Measurements from ENCODE around the gene MXRA5.
"Not testable (repeated sequence)": the region's sequence is repeated elsewhere in the genome, so short reads cannot be mapped to it uniquely, and the experiment has no call there.

Gene MXRA5, protein sequence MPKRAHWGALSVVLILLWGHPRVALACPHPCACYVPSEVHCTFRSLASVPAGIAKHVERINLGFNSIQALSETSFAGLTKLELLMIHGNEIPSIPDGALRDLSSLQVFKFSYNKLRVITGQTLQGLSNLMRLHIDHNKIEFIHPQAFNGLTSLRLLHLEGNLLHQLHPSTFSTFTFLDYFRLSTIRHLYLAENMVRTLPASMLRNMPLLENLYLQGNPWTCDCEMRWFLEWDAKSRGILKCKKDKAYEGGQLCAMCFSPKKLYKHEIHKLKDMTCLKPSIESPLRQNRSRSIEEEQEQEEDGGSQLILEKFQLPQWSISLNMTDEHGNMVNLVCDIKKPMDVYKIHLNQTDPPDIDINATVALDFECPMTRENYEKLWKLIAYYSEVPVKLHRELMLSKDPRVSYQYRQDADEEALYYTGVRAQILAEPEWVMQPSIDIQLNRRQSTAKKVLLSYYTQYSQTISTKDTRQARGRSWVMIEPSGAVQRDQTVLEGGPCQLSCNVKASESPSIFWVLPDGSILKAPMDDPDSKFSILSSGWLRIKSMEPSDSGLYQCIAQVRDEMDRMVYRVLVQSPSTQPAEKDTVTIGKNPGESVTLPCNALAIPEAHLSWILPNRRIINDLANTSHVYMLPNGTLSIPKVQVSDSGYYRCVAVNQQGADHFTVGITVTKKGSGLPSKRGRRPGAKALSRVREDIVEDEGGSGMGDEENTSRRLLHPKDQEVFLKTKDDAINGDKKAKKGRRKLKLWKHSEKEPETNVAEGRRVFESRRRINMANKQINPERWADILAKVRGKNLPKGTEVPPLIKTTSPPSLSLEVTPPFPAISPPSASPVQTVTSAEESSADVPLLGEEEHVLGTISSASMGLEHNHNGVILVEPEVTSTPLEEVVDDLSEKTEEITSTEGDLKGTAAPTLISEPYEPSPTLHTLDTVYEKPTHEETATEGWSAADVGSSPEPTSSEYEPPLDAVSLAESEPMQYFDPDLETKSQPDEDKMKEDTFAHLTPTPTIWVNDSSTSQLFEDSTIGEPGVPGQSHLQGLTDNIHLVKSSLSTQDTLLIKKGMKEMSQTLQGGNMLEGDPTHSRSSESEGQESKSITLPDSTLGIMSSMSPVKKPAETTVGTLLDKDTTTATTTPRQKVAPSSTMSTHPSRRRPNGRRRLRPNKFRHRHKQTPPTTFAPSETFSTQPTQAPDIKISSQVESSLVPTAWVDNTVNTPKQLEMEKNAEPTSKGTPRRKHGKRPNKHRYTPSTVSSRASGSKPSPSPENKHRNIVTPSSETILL (N-terminal part only)

DNA sequence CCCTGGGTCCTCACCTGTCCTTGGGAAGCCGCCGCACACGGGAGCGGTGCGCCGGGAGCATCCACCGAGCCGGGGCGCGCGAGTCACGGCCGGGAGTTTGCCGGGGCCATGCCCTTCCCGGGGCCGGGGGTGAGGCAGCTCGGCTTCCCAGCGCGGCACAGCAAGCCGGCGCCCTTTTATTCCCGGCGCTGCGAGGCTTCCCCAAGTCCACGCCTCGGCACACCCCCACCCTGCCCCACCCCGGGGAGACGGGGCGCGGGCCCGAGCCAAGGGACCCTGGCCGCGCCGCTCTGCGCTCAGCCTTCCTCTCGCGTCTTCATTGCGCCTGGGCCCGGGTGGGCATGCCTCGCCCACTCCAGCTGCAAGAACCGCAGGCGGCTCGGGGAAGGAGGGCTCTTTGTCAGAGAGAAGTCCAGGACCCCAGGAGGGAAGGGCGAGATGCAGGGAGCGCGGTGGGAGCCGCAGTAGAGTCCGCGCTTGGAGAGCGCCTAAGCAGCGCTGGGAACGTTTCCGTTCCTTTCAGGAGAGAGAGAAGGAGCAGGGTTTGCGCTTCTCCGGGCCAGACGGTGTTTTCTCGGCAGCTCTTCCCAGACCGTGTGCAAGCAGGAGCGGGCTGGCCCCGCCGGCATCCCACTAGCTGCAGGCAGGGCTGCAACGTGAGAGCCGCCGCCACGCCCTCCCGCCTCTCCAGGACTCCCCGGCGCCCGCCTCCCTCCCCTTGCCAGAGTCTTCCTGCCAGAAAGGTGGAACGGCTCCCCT is at the start of gene MXRA5:
MXRA5 (minus strand) TSS at position 152 of the 759 bp plus-strand sequence. CDS start 2,819 bp downstream, outside the sequence.
- DNase-seq = no peak

DNA sequence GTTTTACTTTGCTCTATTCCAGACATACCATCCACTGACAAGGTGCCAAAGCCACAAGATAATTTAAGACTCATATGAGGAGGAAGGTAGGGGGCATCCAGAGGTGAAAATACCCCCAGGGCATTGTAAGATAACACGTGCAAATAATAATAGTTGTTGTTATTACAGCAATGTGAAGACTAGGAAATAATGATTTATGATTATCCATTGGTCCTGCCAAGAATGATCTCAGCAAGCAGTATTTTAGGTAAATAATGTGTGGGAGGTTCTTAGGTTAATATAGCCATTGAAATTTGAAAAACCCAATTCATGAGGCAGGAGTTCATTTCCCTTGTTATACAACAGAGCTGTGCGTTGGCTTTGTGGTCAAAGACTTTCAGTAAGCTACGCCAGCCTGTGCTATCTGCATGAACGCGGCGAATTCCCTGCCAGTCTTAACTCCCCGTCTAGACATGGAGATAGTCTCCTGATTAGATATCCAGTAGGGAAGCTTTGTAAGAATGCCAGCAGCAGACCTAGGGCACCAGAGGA is 47.2 kb upstream of the MXRA5 start:
- no peak for DNase-seq

DNA sequence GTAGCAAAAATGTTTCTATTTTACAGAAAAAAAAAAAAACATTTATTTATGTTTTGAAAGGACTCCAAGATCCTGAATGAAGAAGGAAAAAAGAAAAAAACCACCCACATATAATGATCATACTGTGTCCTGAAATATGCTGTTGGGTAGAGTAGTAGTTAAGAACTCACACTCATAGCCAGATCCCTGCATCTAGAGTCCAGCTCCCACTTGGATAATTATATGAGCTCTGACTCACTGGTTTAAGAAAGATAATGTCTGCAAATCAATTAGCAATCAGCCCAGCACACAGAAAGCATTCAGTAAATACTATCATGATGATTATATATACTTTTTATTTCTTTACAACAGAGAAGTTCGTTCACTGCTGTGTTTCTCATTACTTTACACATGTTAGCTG is 46.7 kb upstream of the MXRA5 start:
- no peak for DNase-seq

DNA sequence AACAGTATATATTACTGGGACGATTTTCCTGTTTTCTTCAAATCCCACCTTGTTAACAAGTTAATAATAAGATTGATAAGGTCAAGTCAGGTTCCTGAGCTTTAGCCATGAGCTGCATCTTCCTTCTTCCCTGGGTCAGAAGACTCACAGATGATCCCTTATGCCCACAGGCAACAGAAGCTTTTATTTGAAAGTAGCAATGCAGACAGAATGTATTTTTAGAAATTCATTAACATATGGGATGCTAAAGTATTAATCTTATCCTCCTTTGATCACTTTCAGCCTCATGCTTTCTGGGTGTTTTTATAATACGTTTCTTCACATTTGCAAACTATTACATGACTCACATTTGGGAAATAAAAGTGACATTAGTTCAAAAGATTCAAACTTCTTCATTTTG is 42.0 kb upstream of the MXRA5 start:
- DNase-seq = no peak

GRCh38 chrX:3384327-3384726 is 37.9 kb upstream of the MXRA5 start:
- no peak for DNase-seq

GRCh38 chrX:3380603-3381002 is 34.2 kb upstream of the MXRA5 start:
- no peak for DNase-seq

GRCh38 chrX:3379111-3379510 is 32.7 kb upstream of the MXRA5 start:
- DNase-seq = no peak

GRCh38 chrX:3378156-3378555 is 31.7 kb upstream of the MXRA5 start:
- no peak for DNase-seq

- no peak for DNase-seq
These were observed 31.1 kb upstream of the MXRA5 start for GRCh38 chrX:3377560-3377959.

DNA sequence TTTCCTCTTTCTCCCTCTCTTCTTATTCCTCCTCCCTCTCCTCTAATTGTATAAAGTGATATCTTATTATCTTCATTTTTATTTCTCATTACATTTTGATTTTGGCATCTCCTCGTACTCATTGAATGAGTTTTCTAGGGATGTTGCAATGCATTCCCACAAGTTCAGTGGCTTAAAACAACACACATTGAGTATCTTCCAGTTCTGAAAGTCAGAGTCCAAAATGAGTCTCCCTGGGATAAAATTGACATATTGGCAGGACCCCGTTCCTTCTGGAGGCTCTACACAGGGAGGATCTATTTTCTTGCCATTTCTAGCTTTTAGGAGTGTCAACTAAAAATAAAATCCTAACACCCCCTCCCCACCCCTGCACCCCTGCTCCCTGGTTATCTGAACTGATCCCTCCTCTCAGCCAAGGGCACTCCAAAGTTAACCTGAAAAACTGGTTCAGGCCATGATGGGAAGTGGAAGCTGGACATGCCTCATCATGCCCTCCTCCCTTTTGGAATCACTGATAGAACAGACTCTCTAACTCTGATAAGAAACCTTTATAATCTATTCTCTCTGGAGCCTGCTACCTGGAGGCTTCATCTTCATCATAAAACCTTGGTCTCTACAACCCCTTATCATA is 29.5 kb upstream of the MXRA5 start:
- not testable (repeated sequence) for DNase-seq

GRCh38 chrX:3374108-3374800 is 27.8 kb upstream of the MXRA5 start:
- no peak for DNase-seq

- no peak for DNase-seq
These were observed 24.7 kb upstream of the MXRA5 start for GRCh38 chrX:3371163-3371562.

- no peak for DNase-seq
These were observed 24.2 kb upstream of the MXRA5 start for GRCh38 chrX:3370656-3371055.

DNA sequence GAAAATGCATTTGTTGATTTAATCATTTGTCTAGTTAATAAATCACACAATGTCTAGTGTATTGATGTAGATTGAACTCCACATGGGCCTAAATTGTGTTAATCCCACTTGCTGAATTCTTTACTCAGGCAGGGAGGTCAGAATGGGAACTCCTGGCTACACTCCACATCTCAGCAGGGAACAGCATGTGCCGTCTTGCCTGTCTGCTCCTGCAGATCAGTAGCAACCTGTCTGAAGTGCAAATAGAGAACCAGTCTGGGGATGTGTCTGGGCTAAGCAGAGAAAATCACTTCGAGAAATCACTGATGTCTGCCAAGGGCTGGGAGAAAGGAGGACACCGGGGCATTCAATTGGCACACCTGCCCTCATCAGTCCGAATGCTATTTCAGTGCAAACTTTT is 16.5 kb upstream of the MXRA5 start:
- DNase-seq = no peak

GRCh38 chrX:3360881-3361280 is 14.4 kb upstream of the MXRA5 start:
- no peak for DNase-seq

DNA sequence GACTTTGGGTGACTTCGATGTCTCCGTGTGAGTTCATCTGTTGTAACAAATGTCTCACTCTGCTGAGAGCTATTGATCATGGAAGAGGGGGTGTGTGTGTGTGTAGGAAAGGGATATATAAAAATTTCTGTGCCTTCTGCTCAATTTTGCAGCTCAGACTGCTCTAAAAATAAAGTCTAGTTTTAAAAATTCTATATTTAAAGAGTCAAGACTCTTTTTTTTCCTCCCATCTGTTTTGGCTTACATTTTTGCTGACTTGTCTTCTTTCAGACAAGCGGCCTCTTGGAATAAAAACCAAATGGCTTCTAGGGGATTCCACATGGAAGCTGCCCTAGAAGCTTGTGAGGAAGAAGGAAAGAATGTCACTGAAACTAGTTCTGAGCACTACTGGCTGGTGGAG is 6.3 kb upstream of the MXRA5 start:
- not testable (repeated sequence) for DNase-seq

DNA sequence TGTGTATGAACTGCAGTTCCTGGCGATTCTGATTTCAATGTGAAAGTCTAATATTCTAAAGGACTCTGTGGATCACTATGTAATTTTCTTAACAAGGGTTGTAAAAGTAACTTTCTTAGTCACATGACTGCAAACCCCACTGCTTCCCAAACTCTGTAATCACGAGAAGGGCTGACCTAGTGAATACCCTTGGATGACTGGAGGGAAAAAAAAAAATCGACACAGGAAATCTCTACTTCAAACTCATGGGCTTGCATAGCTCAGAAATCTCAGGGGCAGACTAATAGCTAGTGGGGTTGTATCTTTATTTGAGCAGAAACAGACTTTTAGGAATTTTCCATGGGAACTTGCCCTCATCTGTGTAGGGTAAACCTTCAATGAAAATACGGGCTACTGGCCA is 4.8 kb upstream of the MXRA5 start:
- DNase-seq = no peak

- DNase-seq = no peak
These were observed 1.7 kb upstream of the MXRA5 start for GRCh38 chrX:3348191-3348590.

GRCh38 chrX:3345281-3346191 is 916 bp downstream of the MXRA5 start:
- DNase-seq = no peak

GRCh38 chrX:3343569-3343968 is 2.9 kb downstream of the MXRA5 start:
- not testable (repeated sequence) for DNase-seq

Data from RPMI8226 (cell line).